HG02884 (cell line): Measurements from ENCODE around the gene KIFC3.
"Not testable (repeated sequence)": the region's sequence is repeated elsewhere in the genome, so short reads cannot be mapped to it uniquely, and the experiment has no call there.

Source experiments
- ATAC-seq: cut with Tn5 transposase; IDR thresholded peaks from one replicate; pipeline ENCODE4 v1.9.1; 2021; ENCODE audit warnings: mild to moderate bottlenecking, moderate library complexity; ENCODE audit not compliant: unreplicated experiment

KIFC3 gene

DNA sequence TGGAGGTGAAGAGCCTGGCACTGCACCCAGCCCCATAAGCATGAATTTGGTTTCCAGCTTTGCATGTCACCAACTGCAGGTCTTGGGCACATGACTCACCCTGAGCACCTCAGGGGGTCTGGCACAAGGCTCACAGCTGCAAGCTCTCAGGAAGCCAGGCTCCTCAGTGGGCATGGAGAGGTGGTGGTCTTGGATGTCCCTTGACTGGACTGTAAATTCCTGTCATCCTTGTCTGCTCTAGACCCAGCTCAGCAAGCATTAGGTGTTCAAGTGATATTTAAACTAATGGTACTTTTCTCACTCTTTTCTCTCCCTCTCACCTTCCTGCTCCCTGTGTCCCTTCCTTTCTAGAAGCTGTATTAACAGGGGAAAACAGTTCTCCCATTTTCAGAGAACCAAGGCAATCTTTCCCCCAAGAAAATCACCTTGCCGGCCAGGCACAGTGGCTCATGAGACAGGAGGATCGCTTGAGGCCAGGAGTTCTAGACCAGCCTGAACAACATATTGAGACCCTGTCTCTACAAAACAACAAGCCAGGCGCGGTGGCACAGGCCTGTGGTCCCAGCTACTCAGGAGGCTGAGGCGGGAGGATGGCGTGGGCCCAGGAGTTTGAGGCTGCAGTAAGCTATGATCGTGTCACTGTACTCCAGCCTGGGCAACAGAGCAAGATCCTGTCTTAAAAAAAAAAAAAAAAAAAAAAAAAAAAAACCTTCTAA is 5.1 kb upstream of the KIFC3 start:
- ATAC-seq, result no peak

DNA sequence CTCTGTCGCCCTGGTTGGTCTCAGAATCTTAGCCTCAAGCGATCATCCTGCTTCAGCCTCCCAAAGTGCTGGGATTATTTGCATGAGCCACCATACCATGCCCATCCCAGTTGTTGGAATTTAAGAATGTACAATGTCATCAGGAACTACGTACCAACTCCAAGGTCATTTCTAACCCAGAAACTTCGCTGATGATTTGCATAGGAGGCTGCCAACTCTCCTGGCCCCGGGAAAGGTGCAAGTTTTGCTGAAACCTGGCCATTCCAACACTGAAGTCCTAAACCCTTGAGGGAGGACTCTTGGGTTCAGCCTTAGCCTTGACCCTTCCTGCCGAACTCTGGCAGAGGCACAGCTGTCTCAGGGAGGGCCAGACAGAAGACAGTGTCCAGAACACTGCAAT is 2.9 kb upstream of the KIFC3 start:
- no peak for ATAC-seq

DNA sequence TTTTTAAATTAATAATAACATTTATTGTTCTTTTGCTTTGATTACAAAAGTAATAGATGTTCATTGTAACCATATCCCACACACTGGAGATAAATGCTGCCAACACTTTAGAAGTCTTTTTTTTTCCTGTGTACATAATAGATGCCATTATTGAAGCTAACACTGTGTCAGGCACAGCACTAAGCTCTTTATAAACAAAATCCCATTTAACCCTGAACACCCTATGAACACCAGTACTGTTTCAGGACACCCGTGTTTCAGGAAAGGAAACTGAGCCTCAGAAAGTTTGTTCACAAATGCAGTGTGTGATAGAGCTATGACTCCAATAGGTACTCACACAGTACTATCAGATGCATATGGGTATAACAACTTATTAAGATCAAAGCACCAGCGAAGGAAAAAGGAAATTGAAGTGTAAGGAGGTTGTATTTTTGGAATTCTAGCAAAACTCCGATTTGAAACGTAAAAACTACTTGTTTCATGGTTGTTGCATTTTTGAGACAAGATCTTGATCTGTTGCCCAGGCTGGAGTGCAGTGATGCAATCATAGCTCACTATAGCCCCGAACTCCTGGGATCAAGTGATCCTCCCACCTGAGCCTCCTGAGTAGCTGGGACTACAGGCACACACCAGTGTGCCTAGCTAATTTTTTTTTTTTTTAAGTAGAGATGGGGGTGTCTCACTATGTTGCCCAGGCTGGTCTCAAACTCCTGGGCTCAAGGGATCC is 2.0 kb upstream of the KIFC3 start:
- ATAC-seq, result no peak

DNA sequence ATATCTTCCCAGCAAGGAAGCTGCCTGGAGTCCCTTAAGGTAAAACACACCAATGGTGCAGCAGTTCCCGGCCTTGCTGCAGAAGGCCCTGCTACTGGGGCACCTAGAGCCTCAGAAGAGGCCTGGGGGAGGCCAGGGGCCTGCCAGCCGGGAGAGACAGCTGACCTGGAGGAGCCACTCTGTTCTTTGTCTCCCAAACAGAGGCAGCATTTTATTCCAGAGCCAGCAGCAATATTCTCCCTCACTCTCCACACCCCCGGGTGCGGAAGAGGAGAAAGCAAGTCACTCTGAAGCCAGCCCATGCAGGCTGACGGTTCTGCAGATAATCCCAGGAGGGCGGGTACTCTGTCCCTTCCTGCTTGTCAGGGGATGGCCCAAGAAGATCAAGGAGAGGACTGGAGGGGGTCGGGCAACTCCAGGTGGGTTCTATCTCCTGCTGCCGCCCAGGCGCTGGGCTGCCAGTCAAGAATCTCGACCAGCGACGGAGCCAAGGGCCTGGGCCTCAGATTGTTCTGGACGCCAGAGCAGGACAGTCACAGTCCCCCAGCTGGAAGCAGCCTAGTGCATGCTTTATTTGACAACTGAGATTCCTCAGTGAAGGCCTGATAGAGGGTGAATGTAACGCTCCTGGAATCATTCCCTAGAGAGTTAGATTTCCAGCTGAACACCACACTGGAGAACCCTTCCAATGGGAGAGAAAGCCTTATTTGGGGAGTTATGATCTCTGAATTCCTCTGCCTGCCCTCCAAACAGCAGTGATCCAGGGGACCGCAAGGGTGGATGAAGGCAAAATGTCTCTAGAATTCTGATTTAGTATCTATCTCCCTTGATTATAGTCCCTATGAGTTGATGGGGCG is 1.1 kb upstream of the KIFC3 start:
- ATAC-seq, result no peak

DNA sequence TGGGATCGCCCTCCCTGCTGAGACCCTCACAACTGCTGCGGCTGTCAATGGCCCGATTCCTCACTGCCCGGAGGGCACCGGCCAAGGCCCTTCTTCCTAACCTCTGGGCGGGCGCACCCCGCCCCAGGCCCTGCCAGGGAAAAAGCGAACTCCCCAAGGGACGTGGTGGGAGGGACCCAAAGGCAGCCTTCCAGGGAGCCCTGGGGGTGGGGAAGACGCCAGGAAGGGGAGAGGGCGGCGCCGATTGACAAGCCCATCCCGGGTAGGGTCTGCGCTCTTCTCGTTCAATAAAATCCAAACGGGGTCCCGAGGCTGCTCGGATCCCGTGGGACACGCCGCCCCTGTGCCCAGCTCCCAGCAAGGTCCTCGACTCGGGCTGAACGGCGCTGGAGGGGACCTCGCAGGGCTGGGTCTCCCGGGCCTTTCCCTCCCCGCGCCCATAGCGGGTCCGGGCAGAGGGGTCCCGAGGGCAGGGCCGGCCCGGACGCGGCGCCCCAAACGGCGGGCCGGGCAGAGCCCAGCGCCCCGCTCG is 416 bp downstream of the KIFC3 start:
- ATAC-seq, result no peak

DNA sequence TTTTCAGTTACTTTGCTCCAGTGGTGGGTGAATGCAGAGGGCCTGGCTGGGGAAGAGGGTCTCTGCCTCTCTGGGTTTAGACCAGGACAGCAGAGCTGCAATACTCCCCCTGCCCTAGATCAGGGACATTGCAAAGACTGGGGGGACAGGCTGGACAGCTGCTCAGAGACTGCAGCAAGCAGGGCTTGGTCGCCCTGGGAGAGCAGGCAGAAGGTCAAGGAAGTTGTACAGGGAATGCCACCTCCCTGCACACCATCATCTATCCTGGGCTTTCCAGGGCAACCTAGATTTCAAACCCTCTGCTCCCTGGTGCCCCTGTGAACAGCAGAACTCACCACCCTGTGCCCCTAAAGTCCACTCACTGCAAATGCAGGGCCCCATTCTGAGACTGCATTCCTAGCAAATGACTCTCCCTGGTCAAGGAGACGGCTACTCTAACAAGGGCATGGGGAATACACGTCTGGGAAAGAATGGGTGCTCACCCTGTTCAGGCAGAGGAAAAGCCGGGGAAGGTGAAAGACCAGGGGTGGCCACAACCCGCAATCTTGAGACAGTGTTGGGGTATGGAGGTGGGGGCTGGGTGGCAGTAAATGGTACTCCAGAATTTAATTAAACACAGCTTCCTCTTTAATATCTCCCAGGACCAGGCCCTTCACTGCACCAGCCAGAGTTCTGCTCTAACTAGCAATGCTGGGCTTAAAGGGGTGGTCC is 1.0 kb downstream of the KIFC3 start:
- no peak for ATAC-seq

DNA sequence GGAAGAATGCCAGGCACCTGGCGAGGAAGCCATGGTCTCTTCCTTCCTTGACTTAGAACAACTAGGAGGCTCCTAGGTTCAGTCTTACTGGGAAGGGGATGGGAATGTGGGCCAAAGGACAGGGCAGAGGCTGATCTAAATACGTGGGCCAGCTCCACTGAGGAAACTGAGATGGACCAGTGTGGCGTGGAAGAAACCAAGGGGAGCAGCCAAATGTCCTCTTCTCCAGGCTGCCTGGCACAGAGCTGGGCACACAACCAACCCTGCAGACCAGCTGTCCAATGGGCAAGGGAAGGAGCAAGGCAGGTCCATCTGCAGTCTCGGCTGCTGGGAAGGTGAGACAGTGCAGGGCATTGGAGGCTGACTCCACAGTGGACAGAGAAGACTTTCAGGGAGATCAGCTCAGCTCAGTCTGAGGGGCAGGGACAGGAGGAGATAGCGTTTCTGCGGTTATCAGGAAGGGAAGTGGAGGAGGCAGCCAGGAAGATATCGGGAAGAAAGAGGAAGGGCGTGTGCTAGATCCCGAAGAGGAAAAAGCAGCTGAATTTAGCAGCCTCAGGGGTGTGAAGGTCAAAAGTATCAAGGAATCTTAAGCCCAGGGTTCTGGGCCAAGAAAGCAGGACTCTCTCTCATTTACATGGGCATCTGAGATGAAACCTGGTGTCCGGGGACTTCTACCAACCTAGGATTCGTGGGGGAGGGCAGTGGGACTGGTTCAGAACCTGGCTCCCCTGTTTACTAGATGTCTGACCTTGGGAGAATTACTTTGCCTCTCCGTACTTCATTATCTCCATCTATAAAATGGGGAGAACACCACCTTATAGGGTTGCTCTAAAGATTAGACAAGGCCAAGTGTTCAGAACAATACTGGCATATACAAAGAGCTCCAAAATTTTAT is 1.8 kb downstream of the KIFC3 start:
- ATAC-seq, result no peak

DNA sequence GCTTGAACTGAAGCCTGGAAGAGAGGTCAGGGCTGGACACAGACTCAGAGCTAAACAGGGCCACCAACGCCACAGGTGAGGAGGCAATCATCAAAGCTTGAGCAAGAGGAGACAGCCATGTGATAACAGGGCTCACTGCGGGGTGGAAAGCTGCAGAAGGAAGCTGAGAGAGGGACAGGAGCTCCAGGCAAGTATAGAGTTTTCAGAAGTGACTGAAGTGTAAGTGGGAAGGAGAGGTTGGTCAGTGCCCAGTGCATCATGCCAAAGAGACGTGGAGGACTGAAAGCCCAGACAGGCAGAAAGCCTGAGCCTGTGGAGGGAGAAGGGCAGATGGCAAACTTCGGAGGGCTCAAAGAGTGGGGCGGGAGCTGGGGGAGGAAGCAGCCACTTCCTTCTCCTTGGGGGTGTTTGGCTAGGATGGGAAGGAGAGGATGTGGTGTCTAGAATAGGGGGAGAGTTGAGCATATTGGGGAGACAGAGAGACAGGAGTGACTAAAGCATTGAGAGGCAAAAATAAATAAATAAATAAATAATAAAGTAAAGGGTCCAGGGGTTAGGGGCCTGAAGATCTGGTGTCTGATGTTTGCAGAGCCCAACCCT is 2.6 kb downstream of the KIFC3 start:
- no peak for ATAC-seq

DNA sequence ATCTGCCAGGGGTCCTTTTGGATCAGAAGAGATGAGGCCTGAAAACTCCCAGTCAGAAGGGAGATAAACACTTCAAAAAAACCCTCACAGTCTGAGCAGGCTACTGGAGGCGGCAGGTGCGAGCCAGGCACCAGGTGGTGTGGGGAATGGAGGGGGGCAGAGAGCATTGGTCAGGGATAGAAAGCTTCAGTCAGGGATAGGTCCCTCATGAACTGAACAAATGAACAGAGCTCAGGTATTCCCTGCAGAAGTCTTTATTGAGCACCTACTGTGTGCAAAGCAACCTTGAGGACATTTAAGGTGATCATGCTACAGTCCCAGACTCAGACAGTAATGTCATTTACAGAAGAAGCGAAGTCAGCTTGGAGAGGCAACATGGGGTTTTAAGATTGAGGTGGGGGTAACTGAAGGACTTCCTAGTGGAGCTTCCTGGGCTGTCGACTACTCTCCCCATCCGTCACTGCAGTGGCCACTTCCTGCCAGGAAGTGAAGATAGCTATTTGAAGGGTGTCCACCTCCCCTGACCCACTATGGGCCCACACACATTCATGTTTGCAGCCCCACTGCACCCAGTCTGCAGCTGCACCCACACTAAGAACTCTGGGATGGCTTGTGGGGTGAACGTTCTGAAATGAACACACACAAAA is 3.2 kb downstream of the KIFC3 start:
- no peak for ATAC-seq

DNA sequence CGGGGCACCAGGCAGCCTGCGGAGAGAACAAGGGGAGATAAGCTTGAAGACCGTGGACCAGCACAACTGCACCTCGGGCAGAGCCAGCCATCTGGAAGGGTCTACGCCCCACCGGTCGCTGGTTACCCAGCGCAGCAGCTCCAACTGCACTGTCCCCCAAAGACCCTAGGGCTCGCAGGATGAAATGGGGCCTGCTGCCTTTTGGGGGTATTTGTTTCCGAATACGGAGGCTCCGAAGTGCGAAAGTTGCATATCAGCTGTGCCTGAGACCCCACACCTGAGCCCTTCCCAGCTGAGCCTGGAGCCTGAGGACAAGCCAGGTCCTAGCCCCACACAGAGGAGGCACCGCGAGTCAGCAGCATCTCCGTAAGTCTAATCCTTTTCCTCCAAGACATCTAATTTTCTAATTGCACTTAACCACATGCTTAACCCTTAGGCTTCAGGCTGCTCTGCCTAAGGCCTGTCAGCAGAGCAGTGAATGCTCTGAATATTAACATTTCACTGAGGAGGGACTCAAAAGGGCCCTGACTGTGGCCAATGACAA is 4.0 kb downstream of the KIFC3 start:
- no peak for ATAC-seq

DNA sequence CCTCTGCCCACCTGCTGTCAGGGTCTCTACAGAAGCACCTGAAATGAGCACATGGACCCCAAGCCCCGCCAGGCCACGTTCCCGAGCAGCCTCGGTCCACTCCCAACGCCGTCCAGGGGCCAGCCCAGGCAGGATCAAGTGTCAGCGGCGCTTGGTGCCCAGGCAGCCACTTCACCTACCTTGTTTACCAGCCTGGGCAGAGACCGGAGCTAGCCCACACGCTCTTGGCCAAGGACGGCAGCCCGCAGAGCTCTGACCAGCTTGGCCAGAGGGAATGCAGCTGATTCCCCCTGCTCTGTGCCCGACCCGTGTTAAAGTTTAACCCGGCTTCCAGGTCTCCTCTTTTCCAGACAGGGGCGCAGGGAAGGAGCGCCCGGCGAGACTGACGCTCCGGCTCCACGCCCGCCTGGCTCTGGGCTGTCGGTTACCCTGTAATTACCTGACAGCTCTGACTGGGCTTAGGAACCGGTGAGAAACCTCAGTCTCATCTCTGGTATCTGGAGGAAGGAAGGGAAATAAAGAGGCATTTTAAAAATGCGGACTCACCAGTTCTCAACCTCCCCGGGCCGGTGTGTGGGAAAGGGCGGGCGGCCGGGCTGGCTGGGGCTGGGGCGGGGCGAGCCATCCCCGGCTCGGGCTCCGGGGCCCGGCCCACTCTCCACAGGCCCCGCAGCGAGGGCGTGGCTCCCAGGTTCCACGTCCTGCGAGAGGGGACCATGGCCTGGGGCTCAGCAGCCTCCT is 4.6 kb downstream of the KIFC3 start:
- no peak for ATAC-seq

DNA sequence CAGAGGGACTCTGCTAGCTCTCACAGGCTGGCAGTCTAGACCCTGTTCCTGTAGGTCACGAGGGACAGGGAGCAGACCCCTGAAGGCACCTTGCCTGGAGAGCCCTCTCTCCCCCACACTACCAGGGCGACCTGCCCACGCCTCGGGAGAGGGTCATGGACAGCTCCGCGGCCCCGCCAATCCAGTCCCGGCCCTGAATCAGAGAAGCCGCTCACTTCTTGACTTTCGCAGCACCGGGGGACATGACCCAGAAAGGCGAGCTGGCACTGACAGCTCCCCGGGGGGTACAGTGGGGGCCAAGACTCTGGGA is 5.1 kb downstream of the KIFC3 start:
- ATAC-seq, result no peak

DNA sequence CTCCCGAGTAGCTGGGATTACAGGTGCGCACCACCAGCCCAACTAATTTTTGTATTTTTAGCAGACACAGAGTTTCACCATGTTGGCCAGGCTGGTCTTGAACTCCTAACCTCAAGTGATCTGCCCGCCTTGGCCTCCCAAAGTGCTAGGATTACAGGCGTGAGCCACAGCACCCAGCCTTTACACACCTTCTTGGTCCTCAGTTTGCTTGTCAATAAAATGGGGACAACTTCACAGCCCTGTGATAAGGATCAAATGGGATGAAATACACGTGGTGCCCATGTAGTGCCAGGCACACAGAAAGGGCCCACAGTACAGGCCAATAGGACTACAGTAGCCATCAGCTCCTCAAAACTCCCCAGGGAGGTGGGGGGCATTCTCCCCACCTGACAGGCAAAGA is 6.3 kb downstream of the KIFC3 start:
- ATAC-seq, result not testable (repeated sequence)

DNA sequence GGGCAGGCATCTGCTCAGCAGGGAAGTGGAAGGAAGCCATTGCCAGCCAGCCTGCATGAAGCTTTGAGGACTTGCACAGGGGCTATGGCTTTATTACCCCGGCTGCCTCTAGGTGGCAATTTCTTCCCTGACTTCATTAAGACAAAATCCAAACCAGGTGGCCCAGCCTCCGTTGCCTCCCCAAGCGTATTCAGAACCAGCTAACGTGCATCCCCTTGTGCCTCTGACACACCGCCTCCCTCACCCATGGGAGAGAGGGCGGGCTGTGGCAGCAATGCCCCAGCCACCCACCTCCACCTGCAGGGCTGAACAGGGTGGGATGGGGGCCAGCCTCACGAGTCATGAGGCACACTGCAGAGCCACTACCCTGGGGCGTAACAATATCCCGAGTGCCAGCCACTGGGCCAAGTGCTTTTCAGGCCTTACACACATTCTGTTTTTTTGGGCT is 6.8 kb downstream of the KIFC3 start:
- no peak for ATAC-seq

DNA sequence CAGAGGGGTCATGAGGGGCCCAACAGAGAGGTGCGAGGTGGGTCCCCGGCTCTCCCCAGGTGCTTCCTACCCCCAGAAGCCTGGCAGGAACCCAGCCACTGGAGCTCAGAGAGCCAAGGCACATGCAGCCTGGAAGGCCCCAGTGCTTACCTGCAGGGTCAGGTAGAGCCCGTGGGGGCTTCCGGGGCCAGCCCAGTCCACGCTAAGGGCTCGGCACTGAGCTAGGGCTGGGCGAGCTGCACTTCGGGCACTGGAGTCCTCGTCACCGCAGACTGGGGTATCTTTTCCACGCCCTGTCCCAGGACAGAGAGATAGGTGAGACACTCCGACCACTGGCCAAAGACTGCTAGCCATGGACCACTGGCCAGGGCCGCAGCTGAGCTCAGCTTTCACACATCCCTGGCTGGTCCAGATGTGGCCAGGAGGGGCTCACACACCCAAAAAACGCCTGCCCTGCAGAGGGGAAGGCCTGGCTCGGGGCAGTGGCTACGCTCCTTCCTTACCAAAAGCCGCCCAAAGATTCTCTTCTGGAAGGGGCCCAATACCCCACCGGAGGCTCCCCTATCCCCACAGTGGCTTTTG is 7.4 kb downstream of the KIFC3 start:
- no peak for ATAC-seq

DNA sequence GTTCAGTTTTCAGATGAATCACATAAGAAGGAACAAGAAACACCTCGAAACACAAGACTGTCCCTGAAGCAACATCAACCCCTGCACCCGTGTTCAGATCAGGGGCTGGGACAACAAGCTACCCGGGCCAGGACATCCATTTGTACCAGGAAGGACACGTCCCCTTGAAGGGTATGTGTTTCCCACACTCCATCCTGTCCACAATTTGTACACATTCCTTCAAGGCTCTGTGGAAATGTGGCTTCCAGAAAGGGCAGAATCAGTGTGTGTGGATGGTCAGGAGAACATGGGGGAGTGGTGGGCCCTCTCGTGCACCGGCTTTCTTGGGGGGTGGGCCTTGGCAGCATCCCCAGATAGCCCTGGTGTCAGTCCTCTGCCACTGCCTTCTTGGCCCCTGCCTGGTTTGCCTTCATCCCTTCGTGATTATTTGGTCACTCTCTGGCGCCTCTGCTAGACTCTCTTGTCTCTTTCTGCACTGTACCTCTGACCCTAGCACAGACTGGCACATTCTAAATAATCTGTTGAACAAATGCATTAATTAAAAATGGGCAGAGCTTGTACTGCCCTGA is 10.3 kb downstream of the KIFC3 start:
- ATAC-seq, result no peak

DNA sequence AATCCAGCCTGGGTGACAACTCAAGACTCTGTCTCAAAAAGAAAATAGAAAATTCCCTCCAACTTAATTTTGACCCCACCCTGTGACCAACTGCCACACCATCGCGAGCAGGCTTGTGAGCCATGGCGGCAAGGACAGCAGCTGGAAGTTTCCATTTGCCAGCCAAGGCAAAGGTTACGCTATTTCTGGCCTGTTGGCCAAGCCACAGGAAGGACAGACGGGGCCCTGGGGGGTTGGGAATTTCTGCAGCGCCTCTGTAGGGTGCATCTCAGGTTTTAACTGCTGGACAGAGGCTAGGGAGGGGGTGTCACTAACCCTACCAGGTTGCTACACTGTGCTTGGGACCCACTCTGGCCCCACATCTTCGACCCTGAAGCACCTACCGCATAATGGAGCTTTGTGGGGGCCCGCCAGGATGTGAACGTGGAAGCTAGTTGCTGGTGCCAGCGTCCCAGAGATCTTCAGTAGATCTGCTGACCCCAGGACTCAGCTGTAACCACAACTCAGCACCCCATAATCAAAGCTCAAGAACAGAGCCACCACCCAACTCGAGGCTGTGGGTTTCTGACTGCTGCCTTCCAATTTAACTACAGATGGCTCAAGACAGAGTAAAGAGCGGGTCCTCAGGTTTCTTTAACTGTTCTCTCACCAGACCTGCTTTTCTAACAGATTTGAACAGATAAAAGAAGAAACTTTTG is 10.9 kb downstream of the KIFC3 start:
- no peak for ATAC-seq
